Measurements from ENCODE around the gene CASR.
"Not testable (repeated sequence)": the region's sequence is repeated elsewhere in the genome, so short reads cannot be mapped to it uniquely, and the experiment has no call there.

CASR gene, protein sequence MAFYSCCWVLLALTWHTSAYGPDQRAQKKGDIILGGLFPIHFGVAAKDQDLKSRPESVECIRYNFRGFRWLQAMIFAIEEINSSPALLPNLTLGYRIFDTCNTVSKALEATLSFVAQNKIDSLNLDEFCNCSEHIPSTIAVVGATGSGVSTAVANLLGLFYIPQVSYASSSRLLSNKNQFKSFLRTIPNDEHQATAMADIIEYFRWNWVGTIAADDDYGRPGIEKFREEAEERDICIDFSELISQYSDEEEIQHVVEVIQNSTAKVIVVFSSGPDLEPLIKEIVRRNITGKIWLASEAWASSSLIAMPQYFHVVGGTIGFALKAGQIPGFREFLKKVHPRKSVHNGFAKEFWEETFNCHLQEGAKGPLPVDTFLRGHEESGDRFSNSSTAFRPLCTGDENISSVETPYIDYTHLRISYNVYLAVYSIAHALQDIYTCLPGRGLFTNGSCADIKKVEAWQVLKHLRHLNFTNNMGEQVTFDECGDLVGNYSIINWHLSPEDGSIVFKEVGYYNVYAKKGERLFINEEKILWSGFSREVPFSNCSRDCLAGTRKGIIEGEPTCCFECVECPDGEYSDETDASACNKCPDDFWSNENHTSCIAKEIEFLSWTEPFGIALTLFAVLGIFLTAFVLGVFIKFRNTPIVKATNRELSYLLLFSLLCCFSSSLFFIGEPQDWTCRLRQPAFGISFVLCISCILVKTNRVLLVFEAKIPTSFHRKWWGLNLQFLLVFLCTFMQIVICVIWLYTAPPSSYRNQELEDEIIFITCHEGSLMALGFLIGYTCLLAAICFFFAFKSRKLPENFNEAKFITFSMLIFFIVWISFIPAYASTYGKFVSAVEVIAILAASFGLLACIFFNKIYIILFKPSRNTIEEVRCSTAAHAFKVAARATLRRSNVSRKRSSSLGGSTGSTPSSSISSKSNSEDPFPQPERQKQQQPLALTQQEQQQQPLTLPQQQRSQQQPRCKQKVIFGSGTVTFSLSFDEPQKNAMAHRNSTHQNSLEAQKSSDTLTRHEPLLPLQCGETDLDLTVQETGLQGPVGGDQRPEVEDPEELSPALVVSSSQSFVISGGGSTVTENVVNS

DNA sequence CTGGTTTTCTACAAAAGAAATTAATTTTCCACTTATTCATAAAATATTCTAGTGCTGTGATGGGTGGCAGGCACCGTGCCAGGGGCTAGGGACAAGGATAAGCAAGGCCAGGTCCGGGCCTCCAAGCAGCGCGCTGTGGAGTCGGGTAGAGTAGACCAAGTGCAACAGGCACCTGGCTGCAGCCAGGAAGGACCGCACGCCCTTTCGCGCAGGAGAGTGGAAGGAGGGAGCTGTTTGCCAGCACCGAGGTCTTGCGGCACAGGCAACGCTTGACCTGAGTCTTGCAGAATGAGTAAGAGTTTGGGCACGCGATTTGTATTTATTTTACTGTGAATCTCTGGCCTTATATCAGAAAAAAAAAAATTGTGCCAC is at the start of gene CASR:
Gene CASR, plus strand, starts transcription at position 148 of the 372 bp plus-strand sequence. CDS start 70,522 bp downstream, outside the sequence.
- no peak for DNase-seq

GRCh38 chr3:122146466-122146865 is 37.0 kb upstream of the CASR start:
- DNase-seq: no peak

DNA sequence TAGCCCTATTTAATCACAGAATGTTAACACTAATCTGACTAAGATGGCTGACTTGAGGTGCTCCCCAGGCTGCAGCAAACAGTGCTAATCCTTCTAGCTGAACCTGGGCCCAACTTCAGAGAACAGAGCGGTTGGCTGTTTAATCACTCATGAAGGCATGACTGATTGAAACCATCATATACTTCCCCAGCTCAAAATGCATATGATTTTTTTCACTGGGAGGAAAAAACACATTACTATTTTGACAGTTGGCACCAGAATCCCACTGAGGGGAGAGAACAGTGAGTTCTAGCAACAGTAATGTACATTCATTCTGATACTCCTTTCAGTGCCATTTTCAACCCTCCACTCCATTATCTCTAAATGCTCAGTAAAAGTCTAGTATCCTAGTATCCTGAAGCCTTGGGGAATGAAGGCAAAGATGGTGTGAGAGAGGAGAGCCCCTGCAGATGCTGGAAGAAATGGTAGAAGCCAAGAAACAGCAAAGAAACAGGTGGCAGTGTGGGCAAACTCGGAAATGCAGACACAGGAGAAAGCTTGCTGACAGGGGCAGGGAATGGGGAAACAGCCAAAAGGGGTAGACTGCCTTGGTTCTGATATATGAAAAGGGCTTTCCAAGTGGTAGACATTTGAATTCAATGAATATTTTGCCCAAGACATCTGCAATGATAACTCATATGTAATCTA is 34.4 kb upstream of the CASR start:
- DNase-seq: no peak

GRCh38 chr3:122151480-122151879 is 32.0 kb upstream of the CASR start:
- DNase-seq: no peak

DNA sequence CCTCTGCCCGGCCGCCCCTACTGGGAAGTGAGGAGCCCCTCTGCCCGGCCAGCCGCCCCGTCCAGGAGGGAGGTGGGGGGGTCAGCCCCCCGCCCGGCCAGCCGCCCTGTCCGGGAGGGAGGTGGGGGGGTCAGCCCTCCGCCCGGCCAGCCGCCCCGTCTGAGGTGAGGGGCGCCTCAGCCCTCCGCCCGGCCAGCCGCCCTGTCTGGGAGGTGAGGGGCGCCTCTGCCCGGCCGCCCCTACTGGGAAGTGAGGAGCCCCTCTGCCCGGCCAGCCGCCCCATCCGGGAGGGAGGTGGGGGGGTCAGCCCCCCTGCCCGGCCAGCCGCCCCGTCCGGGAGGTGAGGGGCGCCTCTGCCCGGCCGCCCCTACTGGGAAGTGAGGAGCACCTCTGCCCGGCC is 18.5 kb upstream of the CASR start:
- not testable (repeated sequence) for DNase-seq

- no peak for DNase-seq
These were observed 15.8 kb upstream of the CASR start for GRCh38 chr3:122167630-122168029.

DNA sequence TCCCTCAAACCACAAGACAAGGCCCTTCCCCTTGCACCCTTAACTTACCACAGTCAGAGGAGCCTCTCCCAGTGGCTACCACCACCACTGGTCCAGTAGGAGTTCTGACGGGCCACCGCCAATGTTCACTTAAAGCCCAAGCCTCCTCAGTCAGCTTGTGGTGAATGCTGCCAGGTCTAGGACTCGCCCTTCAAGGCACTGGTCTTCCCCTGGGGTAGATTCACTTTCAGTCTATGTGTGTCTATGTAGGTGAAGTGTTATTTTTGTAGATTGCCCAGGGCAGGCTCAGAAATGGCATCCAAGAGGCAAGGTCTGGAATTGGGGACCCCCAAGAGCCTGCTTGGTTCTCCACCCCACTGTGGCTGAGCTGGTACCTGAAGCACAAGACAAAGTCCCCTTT is 15.4 kb upstream of the CASR start:
- DNase-seq: no peak

DNA sequence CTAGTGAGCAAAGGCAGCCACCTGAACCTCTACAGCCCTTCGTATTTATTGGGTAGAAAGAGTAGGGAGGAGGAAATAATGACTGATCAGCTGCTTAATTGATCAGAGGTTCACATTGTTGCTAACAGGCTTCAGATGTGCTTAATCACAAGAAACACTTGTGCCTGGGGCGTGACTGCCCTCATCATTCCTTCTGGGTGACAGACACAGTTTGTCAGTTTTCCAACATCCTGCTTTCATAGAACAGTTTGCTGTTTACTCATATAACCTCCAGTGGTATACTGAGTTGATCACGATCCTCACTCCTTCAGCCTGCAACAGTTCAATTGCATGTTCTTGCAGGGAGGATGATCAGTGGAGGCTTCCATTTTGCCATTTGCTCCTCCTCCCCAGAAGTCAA is 13.6 kb upstream of the CASR start:
- DNase-seq: no peak

GRCh38 chr3:122171361-122171760 is 12.1 kb upstream of the CASR start:
- not testable (repeated sequence) for DNase-seq

DNA sequence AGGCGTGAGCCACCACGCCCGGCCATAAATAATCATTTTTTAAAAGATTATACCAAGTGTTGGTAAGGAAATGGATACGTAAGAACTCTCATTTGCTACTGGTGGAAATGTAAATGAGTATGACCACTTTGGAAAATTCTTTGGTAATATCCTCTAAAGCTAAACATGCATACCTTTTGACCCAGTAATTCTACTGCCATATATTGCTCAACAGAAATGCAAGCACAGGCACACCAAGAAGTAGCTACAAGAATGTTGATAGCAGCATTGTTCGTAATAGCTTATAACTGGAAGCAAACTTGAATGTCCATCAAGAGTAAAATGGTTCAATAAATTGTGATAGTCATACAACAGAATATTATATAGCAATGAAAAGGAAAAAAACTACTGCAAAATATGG is 4.8 kb upstream of the CASR start:
- no peak for DNase-seq

GRCh38 chr3:122183893-122184590 is 574 bp downstream of the CASR start:
- no peak for DNase-seq

DNA sequence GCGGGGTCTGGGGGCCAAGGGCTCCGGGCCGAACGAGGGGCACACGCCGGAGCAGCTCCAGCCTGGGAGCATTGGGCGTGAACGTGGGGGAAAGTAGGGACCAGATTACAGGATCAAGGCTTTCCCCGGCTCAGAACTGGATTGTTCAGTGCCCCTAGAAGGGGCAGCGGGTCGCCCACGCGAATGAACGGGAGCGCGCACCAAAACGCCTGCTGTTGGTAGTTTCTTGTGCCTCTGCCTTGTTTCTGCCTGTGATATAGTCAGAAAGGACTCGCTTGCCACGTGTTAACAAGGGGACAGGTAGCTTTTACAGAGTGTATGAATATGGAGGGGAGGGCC is 1.1 kb downstream of the CASR start:
- DNase-seq: no peak

- DNase-seq: no peak
These were observed 2.9 kb downstream of the CASR start for GRCh38 chr3:122186372-122186771.

GRCh38 chr3:122188737-122189136 is 5.3 kb downstream of the CASR start:
- DNase-seq: no peak

GRCh38 chr3:122189357-122189756 is 5.9 kb downstream of the CASR start:
- no peak for DNase-seq

GRCh38 chr3:122190525-122190924 is 7.1 kb downstream of the CASR start:
- DNase-seq: no peak

GRCh38 chr3:122198966-122199365 is 15.5 kb downstream of the CASR start:
- no peak for DNase-seq

DNA sequence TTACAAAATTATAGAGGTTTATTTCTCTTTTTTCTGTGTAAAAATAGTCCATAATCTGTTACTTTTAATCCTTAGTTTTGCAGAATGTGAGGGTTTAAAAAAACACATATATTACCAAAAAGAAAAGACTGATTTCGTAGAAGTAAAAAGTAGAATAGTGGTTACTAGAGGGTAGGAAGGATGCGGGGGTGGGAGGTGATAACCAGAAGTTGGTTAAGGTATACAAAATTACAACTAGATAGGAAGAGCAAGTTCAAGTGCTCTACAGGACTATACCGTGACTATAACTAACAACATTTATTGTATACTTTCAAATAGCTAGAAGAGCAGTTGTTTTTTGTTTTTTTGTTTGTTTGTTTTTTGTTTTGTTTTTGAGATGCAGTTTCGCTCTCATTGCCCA is 16.1 kb downstream of the CASR start:
- DNase-seq: no peak

DNA sequence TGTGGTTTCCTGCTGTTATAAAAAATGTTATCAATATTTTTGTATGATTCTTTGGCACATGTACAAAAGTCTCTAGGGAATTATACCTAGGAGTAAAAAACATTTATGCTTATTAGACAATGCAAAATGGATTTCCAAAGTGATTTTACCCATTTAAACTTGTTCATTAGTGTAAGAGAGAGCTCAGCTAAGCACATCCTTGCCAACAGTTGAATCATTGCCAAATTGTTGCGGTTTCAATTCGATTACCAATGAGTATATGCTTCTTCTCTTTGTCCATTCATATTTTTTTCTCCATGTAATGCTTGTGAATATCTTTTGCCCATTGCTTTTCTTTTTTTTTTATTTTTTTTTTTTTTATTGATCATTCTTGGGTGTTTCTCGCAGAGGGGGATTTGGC is 17.2 kb downstream of the CASR start:
- DNase-seq: no peak

DNA sequence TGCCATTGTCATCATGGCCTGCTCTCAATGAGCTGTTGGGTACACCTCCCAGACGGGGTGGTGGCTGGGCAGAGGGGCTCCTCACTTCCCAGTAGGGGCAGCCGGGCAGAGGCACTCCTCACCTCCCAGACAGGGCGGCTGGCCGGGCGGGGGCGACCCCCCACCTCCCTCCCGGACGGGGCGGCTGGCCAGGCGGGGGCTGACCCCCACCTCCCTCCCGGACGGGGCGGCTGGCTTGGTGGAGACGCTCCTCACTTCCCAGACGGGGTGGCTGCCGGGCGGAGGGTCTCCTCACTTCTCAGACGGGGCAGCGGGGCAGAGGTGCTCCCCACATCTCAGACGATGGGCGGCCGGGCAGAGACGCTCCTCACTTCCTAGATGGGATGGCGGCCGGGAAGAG is 18.0 kb downstream of the CASR start:
- not testable (repeated sequence) for DNase-seq

- DNase-seq: no peak
These were observed 25.1 kb downstream of the CASR start for GRCh38 chr3:122208579-122208978.

DNA sequence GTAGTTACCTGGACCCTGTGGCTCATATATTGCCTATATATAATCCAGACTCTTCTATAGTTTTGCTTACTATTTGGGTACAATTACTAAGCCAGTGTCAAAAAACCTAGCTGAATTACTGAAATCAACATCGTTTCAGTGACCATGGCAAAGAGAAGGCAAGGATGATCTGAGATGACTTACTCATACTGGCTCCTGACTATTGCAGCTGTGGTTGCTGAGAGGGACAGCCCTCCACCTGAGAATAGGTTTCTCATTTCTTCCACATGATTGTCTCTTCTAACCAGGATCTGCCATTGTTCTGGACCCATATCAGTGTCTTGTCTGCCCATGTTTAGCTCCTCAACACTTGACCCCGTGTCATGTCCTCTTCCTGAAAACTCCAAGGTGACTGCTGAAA is 30.2 kb downstream of the CASR start:
- no peak for DNase-seq

GRCh38 chr3:122214711-122215110 is 31.2 kb downstream of the CASR start:
- DNase-seq: no peak

Data from CD4-positive, alpha-beta T cell treated with Interleukin-4 for 1 hour (primary cell).